ENCODE data around the gene KCNJ9. TPM values are rescaled to one million over a fixed set of nuclear protein-coding genes. Genes with fewer than 3 reads are reported as not detected.

Gene KCNJ9
- total and polyA plus RNA-seq, 4 donors = not detected

DNA sequence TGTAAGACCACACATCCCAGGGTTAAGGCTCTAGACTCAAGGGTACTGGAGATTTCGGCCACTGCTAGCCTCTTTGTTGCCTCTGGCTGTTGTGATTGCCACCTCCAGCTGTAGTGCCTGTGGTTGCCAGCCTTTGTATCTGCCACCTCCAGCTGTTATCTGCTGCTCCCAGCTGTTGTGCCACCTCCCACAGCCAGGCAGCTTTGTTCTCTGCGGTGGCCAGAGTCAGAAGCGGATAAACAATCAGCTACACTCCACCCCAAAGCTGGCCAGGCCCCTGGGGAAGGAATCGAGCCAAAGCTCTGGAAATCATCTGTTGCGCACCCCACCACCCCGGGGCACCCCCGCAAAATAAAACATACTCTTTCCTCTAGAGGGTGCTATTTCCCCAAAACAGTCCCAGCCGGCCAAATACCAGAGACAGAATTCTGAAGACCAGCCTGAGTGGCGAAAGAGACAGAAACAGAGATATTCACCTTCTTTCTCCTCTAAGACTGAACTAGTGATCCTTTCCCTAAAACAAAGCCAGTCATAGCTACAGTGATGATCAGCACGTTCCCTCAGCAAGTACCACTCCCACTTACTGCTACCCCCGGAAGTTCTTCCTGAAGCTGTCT lies 34.7 kb upstream of the KCNJ9 start:
- Histone ChIP-seq H3K36me3 (ENCODE audit: control insufficient read depth in 4 of 4, insufficient read depth in 3 of 4, low read depth in 1 of 4, low read length in 3 of 4) (no peaks in the 10 kb centered on the region), H3K27ac (ENCODE audit: low read depth in 1 of 2, low read length in 2 of 2) (no peak overlapping the region), H3K9me3 (ENCODE audit: control insufficient read depth in 4 of 4, low read length in 3 of 4) (no peaks in the 10 kb centered on the region), H3K9ac (ENCODE audit: low read depth in 1 of 2, low read length in 2 of 2) (no peak overlapping the region), H3K4me1 (ENCODE audit: control insufficient read depth in 4 of 4, insufficient read depth in 4 of 4, low read length in 3 of 4) (peaks cover 0 to 15% (median 5%) of the 10 kb centered on the region in 4 donors), H3K27me3 (ENCODE audit: control insufficient read depth in 4 of 4, insufficient read depth in 4 of 4, low read length in 3 of 4) (no peaks in the 10 kb centered on the region), H3K4me3 (ENCODE audit: low read depth in 1 of 3, low read length in 3 of 3) (no peak overlapping the region)
- DNase-seq (ENCODE audit: low spot score) = peak; percentile 65
- no peak for TF ChIP-seq FOXA2 (IDR thresholded peaks at IDR 0.05)
- TF ChIP-seq, protein P1, sequence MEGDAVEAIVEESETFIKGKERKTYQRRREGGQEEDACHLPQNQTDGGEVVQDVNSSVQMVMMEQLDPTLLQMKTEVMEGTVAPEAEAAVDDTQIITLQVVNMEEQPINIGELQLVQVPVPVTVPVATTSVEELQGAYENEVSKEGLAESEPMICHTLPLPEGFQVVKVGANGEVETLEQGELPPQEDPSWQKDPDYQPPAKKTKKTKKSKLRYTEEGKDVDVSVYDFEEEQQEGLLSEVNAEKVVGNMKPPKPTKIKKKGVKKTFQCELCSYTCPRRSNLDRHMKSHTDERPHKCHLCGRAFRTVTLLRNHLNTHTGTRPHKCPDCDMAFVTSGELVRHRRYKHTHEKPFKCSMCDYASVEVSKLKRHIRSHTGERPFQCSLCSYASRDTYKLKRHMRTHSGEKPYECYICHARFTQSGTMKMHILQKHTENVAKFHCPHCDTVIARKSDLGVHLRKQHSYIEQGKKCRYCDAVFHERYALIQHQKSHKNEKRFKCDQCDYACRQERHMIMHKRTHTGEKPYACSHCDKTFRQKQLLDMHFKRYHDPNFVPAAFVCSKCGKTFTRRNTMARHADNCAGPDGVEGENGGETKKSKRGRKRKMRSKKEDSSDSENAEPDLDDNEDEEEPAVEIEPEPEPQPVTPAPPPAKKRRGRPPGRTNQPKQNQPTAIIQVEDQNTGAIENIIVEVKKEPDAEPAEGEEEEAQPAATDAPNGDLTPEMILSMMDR (IDR thresholded peaks at IDR 0.05; ENCODE audit: low read depth, low read length, missing input control) = peak; percentile 46
- TF ChIP-seq RAD21 (IDR thresholded peaks at IDR 0.05) = peak; percentile 72 to 80
- TF ChIP-seq, protein P2, sequence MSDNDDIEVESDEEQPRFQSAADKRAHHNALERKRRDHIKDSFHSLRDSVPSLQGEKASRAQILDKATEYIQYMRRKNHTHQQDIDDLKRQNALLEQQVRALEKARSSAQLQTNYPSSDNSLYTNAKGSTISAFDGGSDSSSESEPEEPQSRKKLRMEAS (IDR thresholded peaks at IDR 0.05) = no peak
- 17% methylated on average over 11 of the region's 11 CpGs for WGBS

DNA sequence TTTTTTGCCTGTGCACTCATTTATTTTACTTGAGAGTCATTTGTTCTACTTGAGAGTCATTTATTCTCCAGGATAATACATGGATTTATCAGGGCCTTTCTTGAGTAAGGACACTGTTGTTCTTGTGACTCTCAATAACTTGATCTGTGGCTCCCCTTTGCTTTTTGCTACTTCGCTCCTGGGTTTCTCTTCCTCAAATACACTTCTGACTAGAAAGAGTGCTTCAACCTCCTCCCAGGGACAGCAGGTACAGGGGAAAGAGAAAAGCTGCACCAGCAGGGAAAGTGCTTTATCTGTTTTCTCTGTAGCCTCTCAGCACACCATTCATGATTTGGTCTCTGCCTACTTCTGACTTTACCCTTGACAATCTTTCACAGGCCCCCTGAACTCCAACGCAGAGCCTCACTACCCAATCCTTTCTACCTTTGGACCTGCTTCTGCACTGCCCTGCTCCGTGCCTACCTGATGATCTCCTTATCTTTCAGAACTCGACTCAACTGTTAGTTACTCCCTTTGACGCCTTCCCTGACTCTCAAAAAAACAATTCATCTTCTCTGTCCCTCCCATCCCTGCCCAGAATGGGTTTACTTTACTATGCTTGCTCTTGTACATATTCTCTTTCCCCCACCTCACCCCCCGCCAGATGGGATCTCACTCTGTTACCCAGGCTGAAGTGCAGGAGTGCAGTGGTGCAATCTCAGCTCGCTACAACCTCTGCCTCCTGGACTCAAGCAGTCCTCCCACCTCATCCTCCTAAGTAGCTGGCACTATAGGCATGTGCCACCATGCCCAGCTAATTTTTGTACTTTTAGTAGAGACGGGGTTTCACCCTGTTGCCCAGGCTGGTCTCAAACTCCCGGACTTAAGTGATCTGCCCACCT lies 34.0 kb upstream of the KCNJ9 start:
- no peak for DNase-seq (ENCODE audit: low spot score)
- H3K9ac ChIP-seq (ENCODE audit: low read depth in 1 of 2, low read length in 2 of 2) = no peak overlapping the region
- 76% methylated on average over 9 of the region's 9 CpGs for WGBS

More for the DNA sequence above, 34.0 kb upstream of the KCNJ9 start:
- no peak for TF ChIP-seq GABPA (IDR thresholded peaks at IDR 0.05 in 1 of 2, conservative IDR thresholded peaks at IDR 0.05 in 1 of 2)
- no peak for TF ChIP-seq YY1 (IDR thresholded peaks at IDR 0.05)
- TF ChIP-seq SP1 (IDR thresholded peaks at IDR 0.05) = no peak
- TF ChIP-seq, protein P3, sequence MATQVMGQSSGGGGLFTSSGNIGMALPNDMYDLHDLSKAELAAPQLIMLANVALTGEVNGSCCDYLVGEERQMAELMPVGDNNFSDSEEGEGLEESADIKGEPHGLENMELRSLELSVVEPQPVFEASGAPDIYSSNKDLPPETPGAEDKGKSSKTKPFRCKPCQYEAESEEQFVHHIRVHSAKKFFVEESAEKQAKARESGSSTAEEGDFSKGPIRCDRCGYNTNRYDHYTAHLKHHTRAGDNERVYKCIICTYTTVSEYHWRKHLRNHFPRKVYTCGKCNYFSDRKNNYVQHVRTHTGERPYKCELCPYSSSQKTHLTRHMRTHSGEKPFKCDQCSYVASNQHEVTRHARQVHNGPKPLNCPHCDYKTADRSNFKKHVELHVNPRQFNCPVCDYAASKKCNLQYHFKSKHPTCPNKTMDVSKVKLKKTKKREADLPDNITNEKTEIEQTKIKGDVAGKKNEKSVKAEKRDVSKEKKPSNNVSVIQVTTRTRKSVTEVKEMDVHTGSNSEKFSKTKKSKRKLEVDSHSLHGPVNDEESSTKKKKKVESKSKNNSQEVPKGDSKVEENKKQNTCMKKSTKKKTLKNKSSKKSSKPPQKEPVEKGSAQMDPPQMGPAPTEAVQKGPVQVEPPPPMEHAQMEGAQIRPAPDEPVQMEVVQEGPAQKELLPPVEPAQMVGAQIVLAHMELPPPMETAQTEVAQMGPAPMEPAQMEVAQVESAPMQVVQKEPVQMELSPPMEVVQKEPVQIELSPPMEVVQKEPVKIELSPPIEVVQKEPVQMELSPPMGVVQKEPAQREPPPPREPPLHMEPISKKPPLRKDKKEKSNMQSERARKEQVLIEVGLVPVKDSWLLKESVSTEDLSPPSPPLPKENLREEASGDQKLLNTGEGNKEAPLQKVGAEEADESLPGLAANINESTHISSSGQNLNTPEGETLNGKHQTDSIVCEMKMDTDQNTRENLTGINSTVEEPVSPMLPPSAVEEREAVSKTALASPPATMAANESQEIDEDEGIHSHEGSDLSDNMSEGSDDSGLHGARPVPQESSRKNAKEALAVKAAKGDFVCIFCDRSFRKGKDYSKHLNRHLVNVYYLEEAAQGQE (IDR thresholded peaks at IDR 0.05) = no peak
- no peak for TF ChIP-seq HNF4G (IDR thresholded peaks at IDR 0.05)
- TF ChIP-seq, protein P2 (IDR thresholded peaks at IDR 0.05) = no peak
- no peak for TF ChIP-seq JUND (IDR thresholded peaks at IDR 0.05)
- Histone ChIP-seq H3K36me3 (ENCODE audit: control insufficient read depth in 4 of 4, insufficient read depth in 3 of 4, low read depth in 1 of 4, low read length in 3 of 4) (no peaks in the 10 kb centered on the region), H3K27ac (ENCODE audit: low read depth in 1 of 2, low read length in 2 of 2) (no peak overlapping the region), H3K4me1 (ENCODE audit: control insufficient read depth in 4 of 4, insufficient read depth in 4 of 4, low read length in 3 of 4) (peaks cover 0 to 15% (median 5%) of the 10 kb centered on the region in 4 donors), H3K27me3 (ENCODE audit: control insufficient read depth in 4 of 4, insufficient read depth in 4 of 4, low read length in 3 of 4) (no peaks in the 10 kb centered on the region), H3K9me3 (ENCODE audit: control insufficient read depth in 4 of 4, low read length in 3 of 4) (no peaks in the 10 kb centered on the region), H3K4me3 (ENCODE audit: low read depth in 1 of 3, low read length in 3 of 3) (no peak overlapping the region)

All from liver (tissue), 9 donors.